IMR-90 (cell line): Measurements from ENCODE around the gene IRAK3.

Source experiments
- CTCF ChIP-seq: conservative IDR thresholded peaks from 2 replicates; pipeline ENCODE4 v1.5.1; 2012; ENCODE audit warnings: mild to moderate bottlenecking, low read depth, low read length, improper control_type of control experiment
- FOS ChIP-seq: fragments of 150-350 bp; IDR thresholded peaks from 2 replicates; pipeline ENCODE4 v1.6.1; 2016; ENCODE audit warnings: low read depth, low read length
- RCOR1 ChIP-seq: IDR thresholded peaks from 2 replicates; pipeline ENCODE4 v1.6.1; 2012; ENCODE audit warnings: mild to moderate bottlenecking, low read length, improper control_type of control experiment; ENCODE audit not compliant: insufficient replicate concordance

- TF ChIP-seq RCOR1 (no peak), CTCF (no peak), FOS (no peak)
Observed at GRCh38 chr12:66268562-66268961, 79.5 kb downstream of the IRAK3 start.
